Measurements from ENCODE around the gene SKIC3.

DNA sequence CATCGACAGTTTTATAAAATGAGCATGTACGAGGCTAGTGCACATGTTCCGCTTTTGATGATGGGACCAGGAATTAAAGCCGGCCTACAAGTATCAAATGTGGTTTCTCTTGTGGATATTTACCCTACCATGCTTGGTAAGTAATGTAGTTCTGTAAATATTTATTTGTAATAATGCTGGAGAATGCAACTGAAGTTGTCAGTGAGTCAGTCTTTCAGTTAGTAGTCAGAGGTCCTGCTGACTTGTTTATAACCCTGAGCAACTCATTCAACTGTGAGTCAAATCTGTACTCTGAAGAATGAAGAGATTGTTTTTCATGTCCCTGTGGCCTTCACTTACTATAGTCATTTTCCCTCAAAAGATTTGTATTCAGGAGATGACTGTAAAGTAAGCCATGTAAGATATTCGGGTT, 36.7 kb upstream of the SKIC3 start:
- TF ChIP-seq POLR2A (IDR thresholded peaks at IDR 0.05; ENCODE audit: low read length) = no peak
- TF ChIP-seq GATA1 (IDR thresholded peaks at IDR 0.05; ENCODE audit: low read depth, low read length) = no peak

Data from erythroblast (primary cell).